ENCODE data around the gene GSTT2.
A peak's percentile ranks its signal among the peaks of the same experiment; 100 is the strongest.
"Not testable (repeated sequence)": the region's sequence is repeated elsewhere in the genome, so short reads cannot be mapped to it uniquely, and the experiment has no call there.

GSTT2 gene

GRCh38 chr22:23979557-23980240, at the start of gene GSTT2:
Gene GSTT2, plus strand, starts transcription at chr22:23980134.
- not testable (repeated sequence) for ATAC-seq

GRCh38 chr22:23938328-23939016, 41.5 kb upstream of the GSTT2 start:
- ATAC-seq, result no peak
- no peak for DNase-seq

More at GRCh38 chr22:23979557-23980240, at the start of gene GSTT2:
- DNase-seq, result not testable (repeated sequence)

- ATAC-seq (no peak), DNase-seq (no peak)
Observed at GRCh38 chr22:23939017-23939357, 40.9 kb upstream of the GSTT2 start.

GRCh38 chr22:23940166-23940565, 39.8 kb upstream of the GSTT2 start:
- not testable (repeated sequence) for DNase-seq

GRCh38 chr22:23947391-23947790, 32.5 kb upstream of the GSTT2 start:
- not testable (repeated sequence) for ATAC-seq, DNase-seq

More at GRCh38 chr22:23940166-23940565, 39.8 kb upstream of the GSTT2 start:
- ATAC-seq, result not testable (repeated sequence)

- ATAC-seq, DNase-seq: not testable (repeated sequence)
Observed at GRCh38 chr22:23949764-23950163, 30.2 kb upstream of the GSTT2 start.

GRCh38 chr22:23951383-23951782, 28.6 kb upstream of the GSTT2 start:
- ATAC-seq, result not testable (repeated sequence)

GRCh38 chr22:23952794-23953405, 27.0 kb upstream of the GSTT2 start:
- DNase-seq, ATAC-seq: not testable (repeated sequence)

More at GRCh38 chr22:23951383-23951782, 28.6 kb upstream of the GSTT2 start:
- not testable (repeated sequence) for DNase-seq

- DNase-seq, ATAC-seq: not testable (repeated sequence)
Observed at GRCh38 chr22:23953485-23953884, 26.4 kb upstream of the GSTT2 start.

- ATAC-seq, result not testable (repeated sequence)
Observed at GRCh38 chr22:23954193-23954990, 25.5 kb upstream of the GSTT2 start.

GRCh38 chr22:23954991-23955305, 25.0 kb upstream of the GSTT2 start:
- not testable (repeated sequence) for DNase-seq, ATAC-seq

More at GRCh38 chr22:23954193-23954990, 25.5 kb upstream of the GSTT2 start:
- not testable (repeated sequence) for DNase-seq

GRCh38 chr22:23955886-23956285, 24.0 kb upstream of the GSTT2 start:
- not testable (repeated sequence) for DNase-seq, ATAC-seq

GRCh38 chr22:23956301-23956900, 23.5 kb upstream of the GSTT2 start:
- ATAC-seq, result peak; percentile 80

GRCh38 chr22:23961084-23961771, 18.7 kb upstream of the GSTT2 start, which contains the start of gene GSTT2B:
Gene GSTT2B, minus strand, starts transcription at chr22:23961195. Its CDS starts 64 bp downstream, at chr22:23961131.
- not testable (repeated sequence) for DNase-seq

More at GRCh38 chr22:23956301-23956900, 23.5 kb upstream of the GSTT2 start:
- DNase-seq, result peak; percentile 81

GRCh38 chr22:23966094-23966493, 13.8 kb upstream of the GSTT2 start:
- not testable (repeated sequence) for DNase-seq, ATAC-seq

More at GRCh38 chr22:23961084-23961771, 18.7 kb upstream of the GSTT2 start, which contains the start of gene GSTT2B:
- not testable (repeated sequence) for ATAC-seq

GRCh38 chr22:23966568-23966967, 13.4 kb upstream of the GSTT2 start, which contains the start of gene DDTL:
Gene DDTL, plus strand, starts transcription at chr22:23966888. Its CDS starts 27 bp downstream, at chr22:23966915.
- DNase-seq, result not testable (repeated sequence)
- peak; percentile 98 for ATAC-seq

- DNase-seq (no peak), ATAC-seq (no peak)
Observed at GRCh38 chr22:23969071-23969470, 10.9 kb upstream of the GSTT2 start.

GRCh38 chr22:23970201-23970641, 9.7 kb upstream of the GSTT2 start:
- DNase-seq (no peak), ATAC-seq (no peak)

- DNase-seq (no peak), ATAC-seq (no peak)
Observed at GRCh38 chr22:23970816-23971486, 9.0 kb upstream of the GSTT2 start.

- ATAC-seq, DNase-seq: not testable (repeated sequence)
Observed at GRCh38 chr22:23971927-23972326, 8.0 kb upstream of the GSTT2 start.
